HT1080 (cell line): ENCODE measurements around the gene TGFBI. TPM values are rescaled to one million over a fixed set of nuclear protein-coding genes. Genes with fewer than 3 reads are reported as not detected.
"Not testable (repeated sequence)": the region's sequence is repeated elsewhere in the genome, so short reads cannot be mapped to it uniquely, and the experiment has no call there.

Experiments
- DNase-seq: peaks from one replicate; pipeline ENCODE4 v3.0.0-alpha.2; 2015; ENCODE audit warnings: low read depth
- total RNA-seq: library from RNA; depleted of rRNA; stranded (reverse); fragments of >200 nt; shearing (Covaris generic); gene quantifications from 2 replicates; pipeline ENCODE4 v1.2.3, GENCODE V29; 2014

The TGFBI gene
- total RNA-seq, 1 experiment from 2014 or later: 34.9 TPM

- DNase-seq: not testable (repeated sequence)
Observed at GRCh38 chr5:136045026-136045425, 16.2 kb downstream of the TGFBI start.

GRCh38 chr5:136046246-136046645 lies 17.5 kb downstream of the TGFBI start:
- no peak for DNase-seq

- DNase-seq: no peak
Observed at GRCh38 chr5:136047858-136048257, 19.1 kb downstream of the TGFBI start.

- no peak for DNase-seq
Observed at GRCh38 chr5:136048966-136049365, 20.2 kb downstream of the TGFBI start.

- no peak for DNase-seq
Observed at GRCh38 chr5:136051486-136052220, 22.9 kb downstream of the TGFBI start.

- no peak for DNase-seq
Observed at GRCh38 chr5:136052692-136053335, 24.0 kb downstream of the TGFBI start.

GRCh38 chr5:136053336-136054141 lies 24.8 kb downstream of the TGFBI start:
- peak; percentile 98 for DNase-seq

- DNase-seq: no peak
Observed at GRCh38 chr5:136054142-136055019, 25.6 kb downstream of the TGFBI start.

GRCh38 chr5:136055612-136056309 lies 27.0 kb downstream of the TGFBI start:
- DNase-seq: no peak

GRCh38 chr5:136056336-136056735 lies 27.5 kb downstream of the TGFBI start:
- no peak for DNase-seq

- no peak for DNase-seq
Observed at GRCh38 chr5:136056771-136057335, 28.1 kb downstream of the TGFBI start.

GRCh38 chr5:136057401-136058038 lies 28.7 kb downstream of the TGFBI start:
- peak; percentile 34 for DNase-seq

- DNase-seq: peak; percentile 99
Observed at GRCh38 chr5:136058039-136058971, 29.5 kb downstream of the TGFBI start.

GRCh38 chr5:136058972-136059354 lies 30.2 kb downstream of the TGFBI start:
- DNase-seq: no peak

- no peak for DNase-seq
Observed at GRCh38 chr5:136060963-136061362, 32.2 kb downstream of the TGFBI start.

- DNase-seq: no peak
Observed at GRCh38 chr5:136061630-136062365, 33.0 kb downstream of the TGFBI start.

GRCh38 chr5:136062366-136063274 lies 33.8 kb downstream of the TGFBI start:
- DNase-seq: peak; percentile 46
